Superior temporal gyrus (tissue), 1 donor: ENCODE data around the gene ABCA7.

Experiments used
- DNase-seq: peaks from one replicate; pipeline ENCODE4 v3.0.0-alpha.2; 2016; ENCODE audit errors: extremely low spot score

Gene ABCA7, protein sequence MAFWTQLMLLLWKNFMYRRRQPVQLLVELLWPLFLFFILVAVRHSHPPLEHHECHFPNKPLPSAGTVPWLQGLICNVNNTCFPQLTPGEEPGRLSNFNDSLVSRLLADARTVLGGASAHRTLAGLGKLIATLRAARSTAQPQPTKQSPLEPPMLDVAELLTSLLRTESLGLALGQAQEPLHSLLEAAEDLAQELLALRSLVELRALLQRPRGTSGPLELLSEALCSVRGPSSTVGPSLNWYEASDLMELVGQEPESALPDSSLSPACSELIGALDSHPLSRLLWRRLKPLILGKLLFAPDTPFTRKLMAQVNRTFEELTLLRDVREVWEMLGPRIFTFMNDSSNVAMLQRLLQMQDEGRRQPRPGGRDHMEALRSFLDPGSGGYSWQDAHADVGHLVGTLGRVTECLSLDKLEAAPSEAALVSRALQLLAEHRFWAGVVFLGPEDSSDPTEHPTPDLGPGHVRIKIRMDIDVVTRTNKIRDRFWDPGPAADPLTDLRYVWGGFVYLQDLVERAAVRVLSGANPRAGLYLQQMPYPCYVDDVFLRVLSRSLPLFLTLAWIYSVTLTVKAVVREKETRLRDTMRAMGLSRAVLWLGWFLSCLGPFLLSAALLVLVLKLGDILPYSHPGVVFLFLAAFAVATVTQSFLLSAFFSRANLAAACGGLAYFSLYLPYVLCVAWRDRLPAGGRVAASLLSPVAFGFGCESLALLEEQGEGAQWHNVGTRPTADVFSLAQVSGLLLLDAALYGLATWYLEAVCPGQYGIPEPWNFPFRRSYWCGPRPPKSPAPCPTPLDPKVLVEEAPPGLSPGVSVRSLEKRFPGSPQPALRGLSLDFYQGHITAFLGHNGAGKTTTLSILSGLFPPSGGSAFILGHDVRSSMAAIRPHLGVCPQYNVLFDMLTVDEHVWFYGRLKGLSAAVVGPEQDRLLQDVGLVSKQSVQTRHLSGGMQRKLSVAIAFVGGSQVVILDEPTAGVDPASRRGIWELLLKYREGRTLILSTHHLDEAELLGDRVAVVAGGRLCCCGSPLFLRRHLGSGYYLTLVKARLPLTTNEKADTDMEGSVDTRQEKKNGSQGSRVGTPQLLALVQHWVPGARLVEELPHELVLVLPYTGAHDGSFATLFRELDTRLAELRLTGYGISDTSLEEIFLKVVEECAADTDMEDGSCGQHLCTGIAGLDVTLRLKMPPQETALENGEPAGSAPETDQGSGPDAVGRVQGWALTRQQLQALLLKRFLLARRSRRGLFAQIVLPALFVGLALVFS (N-terminal part only)

GRCh38 chr19:1039646-1040475 is at the start of gene ABCA7:
TSS of gene ABCA7 (plus strand) at chr19:1040107. CDS start at chr19:1041362, 1,255 bp downstream.
- peak; percentile 97 for DNase-seq

DNA sequence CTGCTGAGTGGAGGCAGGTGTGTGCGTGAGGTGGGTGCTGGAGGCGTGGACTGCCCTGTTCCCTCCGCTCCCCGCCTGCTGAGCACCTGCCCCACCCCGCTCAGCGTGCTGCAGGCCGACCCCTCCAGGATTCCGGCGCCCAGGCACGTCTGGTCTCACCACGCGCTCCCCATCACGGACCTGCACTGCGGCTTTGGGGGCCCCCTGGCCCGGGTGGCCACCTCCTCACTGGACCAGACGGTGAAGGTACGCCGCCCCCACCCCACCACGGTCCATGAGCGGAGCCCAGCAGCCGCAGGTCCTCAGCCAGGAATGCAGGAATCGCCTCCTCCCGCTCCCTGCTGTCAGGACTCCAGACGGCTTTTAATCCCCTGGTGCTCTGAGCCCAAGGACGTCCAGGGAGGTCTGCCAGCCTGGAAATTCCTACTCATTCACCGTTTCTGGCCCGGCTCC is 49.8 kb upstream of the ABCA7 start:
- DNase-seq, result no peak

DNA sequence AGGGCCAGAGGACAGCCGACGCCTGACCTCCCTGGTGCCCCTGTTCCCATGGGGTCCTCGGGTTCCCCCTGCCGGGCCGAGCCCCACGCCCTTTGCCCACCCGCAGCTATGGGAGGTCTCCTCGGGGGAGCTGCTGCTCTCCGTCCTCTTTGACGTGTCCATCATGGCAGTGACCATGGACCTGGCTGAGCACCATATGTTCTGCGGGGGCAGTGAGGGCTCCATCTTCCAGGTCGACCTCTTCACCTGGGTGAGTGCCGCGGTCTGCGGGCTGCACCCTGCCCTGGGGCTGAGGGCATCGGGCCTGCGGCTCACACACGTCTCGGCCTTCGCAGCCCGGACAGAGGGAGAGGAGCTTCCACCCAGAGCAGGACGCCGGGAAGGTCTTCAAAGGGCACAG is 49.2 kb upstream of the ABCA7 start:
- DNase-seq, result no peak

GRCh38 chr19:991174-991931 is 48.6 kb upstream of the ABCA7 start:
- DNase-seq, result no peak

DNA sequence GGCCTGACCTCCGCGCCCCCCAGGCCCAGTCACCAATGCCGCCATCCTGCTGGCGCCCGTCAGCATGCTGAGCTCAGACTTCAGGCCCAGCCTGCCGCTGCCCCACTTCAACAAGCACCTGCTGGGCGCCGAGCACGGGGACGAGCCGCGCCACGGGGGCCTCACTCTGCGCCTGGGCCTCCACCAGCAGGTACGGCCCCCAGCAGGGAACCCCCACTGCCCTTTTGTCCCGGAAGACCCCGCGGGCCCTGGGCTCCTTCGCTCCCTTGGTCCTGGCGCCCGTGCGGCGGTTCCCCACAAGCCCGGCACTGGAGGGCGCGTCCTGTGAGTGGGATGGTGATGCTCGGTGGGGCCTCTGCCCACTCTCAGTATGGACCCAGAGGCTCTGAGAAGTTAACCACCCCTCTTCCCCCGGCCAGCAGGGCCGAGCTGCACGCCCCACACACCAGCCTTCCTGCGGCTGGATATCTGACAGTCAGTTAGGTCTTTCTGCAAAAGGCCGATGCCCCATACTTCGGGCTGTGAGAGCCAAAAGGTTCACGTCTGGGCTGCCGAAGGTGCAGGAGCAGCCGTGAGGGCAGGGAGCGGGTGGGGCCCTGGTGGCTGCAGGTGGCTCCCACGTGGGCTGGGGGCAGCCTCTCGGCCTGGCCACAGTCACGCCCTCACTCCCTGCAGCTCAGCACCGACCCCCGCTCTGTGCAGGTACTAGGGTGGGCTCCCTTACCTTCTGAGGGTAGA is 47.8 kb upstream of the ABCA7 start:
- no peak for DNase-seq

GRCh38 chr19:992670-993055 is 47.2 kb upstream of the ABCA7 start:
- no peak for DNase-seq

DNA sequence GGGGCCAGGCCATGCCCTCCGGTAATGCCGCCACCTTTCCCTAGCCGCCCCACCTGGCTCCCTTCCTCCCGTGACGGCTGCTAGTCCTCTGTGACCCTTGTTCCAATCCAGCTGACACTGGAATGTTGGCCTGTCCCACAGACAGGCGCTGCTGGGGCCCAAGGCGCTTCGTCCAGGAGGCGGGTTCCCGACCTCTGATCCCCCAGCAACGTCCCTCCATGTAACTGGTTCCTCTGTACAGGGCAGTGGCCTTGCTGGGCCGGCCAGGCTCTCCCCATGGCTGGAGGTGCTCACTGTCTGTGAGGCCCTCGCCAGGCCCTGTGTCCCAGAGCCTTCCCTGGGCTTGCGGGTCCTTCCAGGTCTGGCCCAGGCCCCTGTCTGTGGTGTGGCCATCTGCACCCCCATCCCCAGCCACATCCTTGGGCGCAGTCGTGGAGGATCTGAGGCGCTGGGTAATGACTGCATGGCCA is 46.5 kb upstream of the ABCA7 start:
- DNase-seq, result no peak

- no peak for DNase-seq
Observed at GRCh38 chr19:993831-994393, 46.0 kb upstream of the ABCA7 start.

- DNase-seq, result no peak
Observed at GRCh38 chr19:994516-994915, 45.4 kb upstream of the ABCA7 start.

GRCh38 chr19:995051-995827 is 44.7 kb upstream of the ABCA7 start:
- no peak for DNase-seq

GRCh38 chr19:996051-996838 is 43.7 kb upstream of the ABCA7 start:
- DNase-seq, result no peak

DNA sequence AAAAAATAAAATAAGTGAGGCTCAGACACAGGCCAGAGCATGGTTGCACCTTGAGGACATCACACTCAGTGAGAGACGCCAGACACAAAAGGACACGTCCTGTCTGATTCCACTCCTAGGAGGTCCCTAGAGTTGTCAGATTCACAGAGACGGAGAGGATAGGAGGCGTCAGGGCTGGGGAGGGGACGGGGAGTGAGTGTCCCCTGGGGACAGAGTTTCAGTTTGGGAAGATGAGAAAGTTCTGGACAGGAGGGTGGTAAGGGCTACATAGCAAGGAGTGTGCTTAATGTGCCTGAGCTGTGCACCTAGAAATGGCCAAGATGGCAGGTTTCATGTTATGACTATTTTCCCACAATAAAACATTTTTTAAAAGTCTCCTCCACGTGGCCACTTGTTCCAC is 41.8 kb upstream of the ABCA7 start:
- no peak for DNase-seq

DNA sequence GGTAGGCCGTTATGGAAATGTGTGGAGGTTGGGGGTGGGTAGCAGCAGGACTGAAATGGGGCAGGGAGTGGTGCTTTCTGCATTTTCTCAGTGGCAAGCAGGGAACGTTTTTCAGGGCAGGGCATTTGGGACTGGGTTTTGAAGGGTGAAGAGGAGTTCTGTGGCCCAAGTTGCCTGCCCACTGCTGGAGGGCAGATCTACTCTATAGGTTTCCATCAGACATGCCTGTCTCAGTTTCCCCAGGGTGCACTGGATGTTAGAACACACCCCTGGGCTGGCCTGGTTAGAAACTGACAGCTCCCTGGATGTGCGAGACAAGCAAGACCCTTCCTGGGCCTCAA is 40.6 kb upstream of the ABCA7 start:
- no peak for DNase-seq

- DNase-seq, result no peak
Observed at GRCh38 chr19:1000095-1000494, 39.8 kb upstream of the ABCA7 start, which contains the start of gene GRIN3B. TSS of gene GRIN3B (plus strand) at chr19:1000419. CDS start at chr19:1000438, 19 bp downstream.

DNA sequence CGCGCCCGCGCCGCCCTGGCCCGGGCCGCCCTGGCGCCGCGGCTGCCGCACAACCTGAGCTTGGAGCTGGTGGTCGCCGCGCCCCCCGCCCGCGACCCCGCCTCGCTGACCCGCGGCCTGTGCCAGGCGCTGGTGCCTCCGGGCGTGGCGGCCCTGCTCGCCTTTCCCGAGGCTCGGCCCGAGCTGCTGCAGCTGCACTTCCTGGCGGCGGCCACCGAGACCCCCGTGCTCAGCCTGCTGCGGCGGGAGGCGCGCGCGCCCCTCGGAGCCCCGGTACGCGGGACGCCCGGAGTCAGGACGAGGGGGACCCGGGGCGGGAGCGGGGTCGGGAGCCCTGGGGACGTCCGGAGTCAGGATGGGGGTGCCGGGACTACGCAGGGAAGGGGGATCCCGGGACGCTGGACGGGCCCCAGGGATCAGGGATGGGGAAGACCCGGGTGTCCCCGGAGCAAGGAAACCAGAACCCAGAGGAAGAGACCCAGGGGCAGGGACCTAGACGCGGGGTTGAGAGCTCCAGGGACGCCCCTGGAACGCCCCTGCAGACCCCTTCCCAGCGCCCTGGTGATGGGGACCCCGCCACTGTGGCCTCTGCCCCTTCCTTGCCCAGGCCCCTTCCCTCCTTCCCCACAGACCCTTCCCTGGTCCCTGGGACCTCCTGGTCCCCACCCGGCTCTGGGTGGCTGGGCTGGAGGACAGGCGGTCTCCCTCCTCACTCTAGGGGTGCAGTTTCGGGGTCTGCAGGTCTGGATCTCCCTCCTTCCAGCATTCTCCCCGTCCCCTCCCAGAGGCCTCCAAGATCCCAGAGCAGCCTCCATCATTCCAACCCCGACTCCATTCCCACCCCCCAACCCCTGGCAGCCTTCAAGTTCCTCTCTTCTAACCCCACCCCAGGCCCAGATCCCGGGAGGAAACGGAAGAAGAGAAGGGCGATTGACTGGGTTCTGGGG is 39.0 kb upstream of the ABCA7 start:
- no peak for DNase-seq

DNA sequence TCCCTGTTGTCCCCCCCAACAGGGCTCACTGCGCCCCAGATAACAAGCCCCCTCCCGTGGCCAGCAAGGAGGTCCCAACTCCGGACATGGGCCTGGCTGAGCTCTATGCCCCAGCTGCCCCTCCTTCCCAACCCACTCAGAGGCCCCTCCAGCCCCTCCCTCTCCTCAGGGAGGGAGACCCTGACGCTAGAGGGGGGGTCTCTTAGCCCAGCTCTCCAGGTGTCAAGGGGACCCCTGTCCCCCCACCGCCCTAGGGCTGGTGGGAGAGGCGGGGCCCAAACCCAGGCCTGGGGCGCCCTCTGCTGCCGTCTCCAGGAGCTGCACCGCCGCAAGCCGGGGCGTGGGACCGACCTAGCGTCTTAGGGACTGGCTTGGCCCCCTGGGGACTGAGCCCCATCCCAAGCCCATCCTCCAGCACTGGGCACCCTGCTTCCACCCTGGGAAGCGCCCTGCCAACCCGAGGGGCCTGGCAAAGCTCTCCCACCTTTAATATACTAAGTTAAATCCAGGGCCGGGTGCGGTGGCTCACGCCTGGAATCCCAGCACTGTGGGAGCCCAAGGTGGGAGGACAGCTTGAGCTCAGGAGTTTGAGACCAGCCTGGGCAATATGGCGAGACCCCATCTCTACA is 38.3 kb upstream of the ABCA7 start:
- DNase-seq, result peak; percentile 14
